Measurements from ENCODE around the gene TMEM131L.
"Not testable (repeated sequence)": the region's sequence is repeated elsewhere in the genome, so short reads cannot be mapped to it uniquely, and the experiment has no call there.

The TMEM131L gene

DNA sequence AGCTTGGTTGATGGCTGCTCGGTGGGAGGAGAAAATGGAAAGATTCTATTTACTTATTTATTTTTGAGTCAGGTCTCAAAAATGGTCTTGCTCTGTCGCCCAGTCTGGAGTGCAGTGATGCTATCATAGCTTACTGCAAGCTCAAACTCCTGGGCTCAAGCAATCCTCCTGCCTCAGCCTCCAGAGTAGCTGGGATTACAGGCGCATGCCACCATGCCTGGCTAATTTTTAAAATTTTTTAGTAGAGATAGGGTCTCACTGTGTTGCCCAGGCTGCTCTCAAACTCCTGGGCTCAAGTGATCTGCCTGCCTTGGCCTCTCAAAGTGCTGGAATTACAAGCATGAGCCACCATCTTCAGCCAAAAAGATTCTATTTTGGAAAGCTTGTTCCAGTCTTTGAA is 82.7 kb downstream of the TMEM131L start:
- DNase-seq: not testable (repeated sequence)

DNA sequence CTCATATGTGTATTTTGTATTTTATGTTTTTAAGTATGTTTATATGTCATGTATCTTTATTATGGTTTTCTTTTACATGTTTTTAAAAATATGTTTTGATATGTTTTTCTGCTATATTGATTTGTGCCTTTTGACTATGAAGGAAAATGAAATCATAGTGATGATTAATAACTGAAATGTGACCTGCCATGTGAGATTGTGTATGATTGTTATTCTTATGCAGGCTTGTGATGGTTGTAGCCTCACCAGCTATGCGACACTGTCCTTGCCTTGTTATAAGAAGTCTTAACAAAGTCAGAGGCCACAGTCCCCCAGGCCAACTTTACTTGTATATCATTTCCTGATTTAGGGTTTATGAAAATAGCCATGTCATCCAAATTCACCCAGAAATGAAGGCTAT is 83.2 kb downstream of the TMEM131L start:
- no peak for DNase-seq

DNA sequence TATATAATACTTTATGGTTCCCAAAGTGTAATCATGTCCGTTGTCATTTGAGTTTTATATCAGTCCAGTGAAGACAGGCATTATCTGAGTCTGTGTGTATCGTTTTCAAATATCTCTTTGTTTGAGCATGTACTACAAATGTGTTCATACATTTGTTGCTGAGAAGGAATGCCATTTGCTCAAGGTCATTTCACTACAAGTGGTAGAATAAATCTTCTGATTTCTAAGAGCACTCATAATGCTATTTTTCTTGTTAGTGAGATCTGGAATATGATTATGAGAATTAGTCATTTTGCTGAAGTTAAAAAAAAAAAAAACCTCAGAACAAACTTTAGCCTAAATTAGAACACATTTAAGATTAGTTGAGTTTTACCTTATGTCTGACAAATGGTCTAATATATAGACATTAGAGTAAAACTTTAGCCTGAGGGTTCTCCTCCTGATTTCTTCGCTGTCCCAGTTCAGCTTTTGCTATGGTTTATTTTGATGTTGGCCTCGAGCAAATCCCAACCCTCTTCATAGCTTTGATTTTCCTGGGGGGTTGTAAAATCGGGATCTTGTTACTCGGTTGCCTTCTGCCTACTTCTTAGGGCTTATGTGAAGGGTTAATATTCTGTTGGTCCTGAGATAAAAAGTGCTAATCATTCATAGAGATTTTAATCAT is 87.1 kb downstream of the TMEM131L start:
- no peak for DNase-seq

DNA sequence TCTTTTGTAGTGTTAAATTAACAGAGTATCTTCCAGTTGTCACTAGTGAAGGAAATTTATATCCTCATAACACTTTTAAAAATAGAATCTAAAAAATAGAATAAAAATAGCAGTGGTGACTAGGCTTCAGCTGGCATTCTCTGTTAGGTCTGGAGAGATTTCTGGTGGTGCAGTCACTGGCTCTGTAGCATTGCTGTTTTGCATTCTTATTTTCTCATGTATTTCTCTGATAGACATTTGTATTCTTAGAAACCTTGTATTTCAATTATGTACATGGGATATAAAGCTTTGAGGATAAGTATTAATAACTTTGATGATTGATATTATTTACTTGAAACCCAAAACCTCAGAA is 87.6 kb downstream of the TMEM131L start:
- no peak for DNase-seq

DNA sequence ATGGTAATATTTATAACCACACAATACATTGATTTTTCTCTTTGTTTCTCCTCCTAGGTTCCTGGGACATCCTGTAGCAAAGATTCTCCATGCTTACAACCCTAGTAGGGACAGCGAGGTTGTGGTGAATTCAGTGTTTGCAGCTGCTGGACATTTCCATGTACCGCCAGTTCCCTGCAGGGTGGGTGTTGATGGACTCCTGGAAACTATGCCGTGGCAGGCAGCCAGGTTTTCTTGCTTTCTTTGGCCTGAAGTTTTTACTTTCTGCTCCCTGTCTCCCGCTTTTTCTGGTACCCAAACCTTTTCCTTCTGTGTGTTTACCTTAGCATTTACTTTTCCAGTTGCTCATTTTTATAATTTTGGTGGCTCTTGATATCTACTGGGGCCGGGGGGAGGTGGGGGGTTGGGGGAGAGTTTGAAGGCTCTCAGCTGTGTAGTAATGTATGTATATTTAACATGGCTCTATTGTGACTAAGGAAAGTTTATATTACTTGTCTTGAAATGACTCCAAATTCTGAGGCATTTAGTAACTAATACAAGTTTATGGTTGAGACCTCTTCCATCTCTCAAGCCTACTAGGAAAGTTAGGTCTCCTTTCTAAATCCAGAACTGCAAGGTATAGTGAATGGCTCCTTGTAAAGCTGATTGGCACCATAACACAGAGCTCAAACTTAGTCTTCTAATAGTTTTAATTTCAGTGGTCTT is 89.7 kb downstream of the TMEM131L start:
- no peak for DNase-seq

DNA sequence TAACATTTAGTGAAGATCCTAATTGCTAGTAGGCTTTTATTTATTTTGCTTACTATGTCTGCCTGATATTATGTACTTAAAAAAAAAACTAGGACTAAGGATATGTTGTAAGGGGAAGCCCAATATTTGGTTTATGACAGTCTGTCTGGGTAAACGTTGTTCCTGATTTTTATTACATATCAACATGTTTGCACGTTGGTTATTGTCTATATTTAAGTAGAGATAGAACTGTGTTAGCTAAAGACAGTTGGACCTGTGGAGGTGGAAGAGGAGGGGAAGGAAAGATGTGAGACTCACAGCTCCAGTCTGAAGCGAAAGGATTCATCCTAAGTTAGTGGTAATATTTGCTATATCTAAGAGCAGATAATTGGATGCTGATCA is 90.3 kb downstream of the TMEM131L start:
- DNase-seq: no peak

DNA sequence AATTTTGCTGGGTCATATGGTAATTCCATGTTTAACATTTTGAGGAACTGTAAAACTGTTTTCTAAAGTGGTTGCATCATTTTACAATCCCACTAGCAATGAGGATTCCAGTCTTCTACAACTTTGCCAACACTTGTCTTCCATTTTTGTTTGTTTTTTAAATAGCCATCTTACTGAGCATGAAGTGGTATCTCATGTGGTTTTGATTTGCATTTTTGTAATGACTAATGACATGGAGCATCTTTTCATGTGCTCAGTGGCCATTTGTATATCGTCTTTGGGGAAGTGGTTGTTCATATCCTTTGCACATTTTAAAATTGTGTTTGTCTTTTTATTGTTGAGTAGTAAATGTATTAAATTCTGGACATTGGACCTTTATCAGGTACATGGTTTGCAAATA is 94.7 kb downstream of the TMEM131L start:
- no peak for DNase-seq

DNA sequence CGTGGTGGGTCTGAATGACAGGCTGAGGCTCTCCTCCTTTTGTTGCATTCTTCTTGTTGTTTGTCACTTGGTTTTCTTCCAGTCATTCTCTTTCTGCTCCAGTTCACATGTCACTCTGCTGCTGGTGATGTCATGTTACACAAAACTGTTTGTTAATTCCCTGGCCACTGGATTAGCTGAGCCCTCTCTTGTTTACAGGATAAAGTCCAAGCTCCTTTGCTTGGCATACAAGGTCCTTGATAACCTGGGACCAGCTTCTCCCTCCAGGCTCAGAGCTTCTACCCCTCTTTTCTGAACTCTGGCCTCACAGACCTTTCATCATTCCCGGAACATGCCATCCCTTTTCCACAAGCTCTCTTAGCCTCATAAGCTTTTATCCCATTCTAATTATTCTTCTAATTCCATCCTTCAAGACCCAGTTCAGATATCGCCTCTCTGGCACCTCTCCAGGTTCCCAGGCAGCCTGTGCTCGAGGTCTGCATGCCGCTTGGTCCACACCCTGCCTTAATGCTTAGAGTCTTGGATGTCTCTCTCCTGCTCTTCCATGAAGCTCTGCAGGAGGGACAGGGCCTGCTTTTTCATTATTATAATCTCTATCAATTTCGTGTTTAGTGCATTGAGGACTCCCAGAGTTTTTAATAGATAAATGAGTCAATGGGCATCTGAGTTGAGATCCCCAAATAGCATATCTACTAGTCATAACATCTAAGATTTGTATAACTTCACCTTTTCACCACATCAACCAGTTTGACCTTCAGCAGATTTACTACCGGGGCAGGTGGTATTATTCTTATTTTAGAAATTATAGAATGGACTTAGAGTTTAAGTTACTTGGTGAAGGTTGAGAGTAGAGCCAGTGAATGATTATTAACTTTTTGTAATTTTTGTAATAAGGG is 98.7 kb downstream of the TMEM131L start:
- no peak for DNase-seq

DNA sequence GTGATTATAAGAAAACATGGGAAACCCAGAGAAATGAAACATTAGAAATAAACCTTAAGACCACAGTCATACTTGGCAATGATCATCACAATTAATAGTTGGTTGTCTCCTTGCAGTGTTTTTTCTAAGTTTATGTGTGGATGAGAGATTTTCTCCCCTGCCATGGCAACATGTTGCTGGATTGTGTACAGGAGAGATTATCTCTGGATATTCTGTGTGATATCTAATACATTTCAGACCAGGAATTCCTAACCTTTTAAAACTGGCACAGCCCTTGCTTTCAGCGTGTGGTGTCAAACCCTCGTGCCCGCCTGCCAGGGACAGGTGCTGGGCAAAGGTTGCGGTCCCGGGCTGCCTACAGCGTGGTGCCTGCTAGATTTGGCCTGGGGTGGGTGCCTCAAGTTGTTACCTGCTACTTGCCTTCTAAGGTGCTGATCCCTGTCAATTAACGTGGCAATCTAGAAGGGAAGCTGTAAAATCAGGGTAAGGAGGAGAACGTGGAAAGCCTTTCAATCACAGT is 100.5 kb downstream of the TMEM131L start:
- DNase-seq: no peak

DNA sequence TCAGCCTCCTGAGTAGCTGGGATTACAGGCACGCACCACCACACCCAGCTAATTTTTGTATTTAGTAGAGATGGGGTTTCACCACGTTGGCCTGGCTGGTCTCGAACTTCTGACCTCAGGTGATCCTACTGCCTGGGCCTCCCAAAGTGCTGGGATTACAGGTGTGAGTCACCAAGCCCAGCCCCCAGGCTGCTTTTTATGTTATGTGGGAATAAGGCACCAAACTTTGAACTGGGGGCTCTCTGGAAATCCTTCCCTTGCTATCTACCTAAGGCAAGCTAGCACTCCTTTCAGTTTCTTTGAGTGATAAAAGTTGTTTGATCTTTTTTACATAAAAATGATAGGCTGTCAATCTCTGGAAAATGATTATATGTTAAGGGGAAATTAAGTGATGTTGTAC is 101.5 kb downstream of the TMEM131L start:
- DNase-seq: not testable (repeated sequence)

DNA sequence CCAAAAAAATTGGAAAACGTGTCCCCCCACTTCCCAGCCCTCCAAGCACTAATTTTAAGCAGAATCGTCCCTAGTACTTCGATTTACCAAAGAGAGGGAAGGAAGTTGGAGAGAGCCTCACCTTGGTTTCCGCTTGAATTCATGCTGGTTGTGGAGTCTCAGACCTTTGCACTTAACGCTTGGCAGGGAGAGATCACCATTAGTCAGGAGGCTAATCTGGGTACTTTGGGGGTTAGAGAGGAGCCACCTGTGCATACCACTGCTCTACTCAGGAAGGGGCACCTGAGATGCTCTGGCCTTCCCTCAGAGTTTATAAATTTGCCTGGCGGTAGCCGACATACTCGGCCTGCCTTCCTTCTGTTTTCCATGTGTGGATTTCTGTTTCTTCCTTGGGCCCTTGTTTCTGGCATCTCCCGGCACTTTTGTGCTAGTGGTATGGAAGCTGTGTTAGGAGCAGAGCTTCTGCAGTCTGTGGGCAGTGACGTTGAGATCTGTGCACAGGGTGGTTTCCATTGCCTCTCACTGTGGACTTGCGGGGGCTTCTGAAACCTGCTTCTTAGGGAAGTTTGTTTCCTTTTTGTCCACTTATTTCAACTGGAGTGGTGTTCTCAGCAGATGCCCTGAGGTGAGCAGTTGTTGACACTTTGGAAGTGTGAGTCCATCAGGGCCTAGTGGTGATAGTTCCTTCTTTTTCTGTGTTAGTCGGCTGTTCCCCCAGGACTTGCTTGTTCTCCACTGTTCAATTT is 104.2 kb downstream of the TMEM131L start:
- no peak for DNase-seq

DNA sequence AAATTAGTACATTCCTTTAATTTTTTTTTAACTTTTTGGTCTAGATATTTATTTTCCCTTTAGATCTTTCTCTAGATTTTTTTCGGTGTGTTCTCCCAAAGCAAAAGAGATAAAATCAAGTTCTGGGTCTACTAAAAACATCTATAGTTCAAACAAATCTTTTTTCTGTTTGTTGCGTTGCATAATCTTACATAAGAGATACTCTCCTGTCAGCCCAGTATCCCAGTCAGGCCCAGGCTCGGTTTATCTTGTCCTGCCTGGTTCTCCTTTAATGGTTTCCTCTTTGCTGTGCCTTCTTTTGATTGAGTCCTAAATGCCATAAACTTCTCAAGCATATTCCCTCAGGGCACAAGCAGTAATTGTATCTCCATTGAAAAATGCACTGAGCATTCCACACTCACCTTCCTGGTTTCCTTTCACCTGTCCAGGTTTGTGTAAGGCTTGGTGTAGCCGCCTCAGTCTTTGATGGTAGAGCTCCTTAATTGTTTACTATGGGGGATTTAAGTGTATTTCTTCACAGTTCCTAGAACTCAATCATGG is 104.9 kb downstream of the TMEM131L start:
- no peak for DNase-seq

DNA sequence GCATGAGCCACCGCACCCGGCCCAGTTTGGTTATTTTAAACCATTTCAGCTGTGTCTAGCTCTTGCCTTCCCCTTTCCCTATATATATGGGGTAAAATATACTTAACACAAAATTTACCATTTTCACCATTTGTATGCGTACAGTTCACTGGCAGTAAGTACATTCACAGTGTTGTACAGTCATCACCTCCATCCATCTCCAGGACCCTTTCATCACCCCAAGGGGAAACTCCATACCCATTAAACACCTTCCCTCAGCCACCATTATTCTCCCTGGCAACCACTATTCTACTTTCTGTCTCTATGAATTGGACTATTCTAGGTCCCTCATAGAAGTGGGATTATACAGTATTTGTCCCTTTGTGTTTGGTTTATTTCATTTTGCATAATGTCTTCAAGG is 106.4 kb downstream of the TMEM131L start:
- DNase-seq: no peak

DNA sequence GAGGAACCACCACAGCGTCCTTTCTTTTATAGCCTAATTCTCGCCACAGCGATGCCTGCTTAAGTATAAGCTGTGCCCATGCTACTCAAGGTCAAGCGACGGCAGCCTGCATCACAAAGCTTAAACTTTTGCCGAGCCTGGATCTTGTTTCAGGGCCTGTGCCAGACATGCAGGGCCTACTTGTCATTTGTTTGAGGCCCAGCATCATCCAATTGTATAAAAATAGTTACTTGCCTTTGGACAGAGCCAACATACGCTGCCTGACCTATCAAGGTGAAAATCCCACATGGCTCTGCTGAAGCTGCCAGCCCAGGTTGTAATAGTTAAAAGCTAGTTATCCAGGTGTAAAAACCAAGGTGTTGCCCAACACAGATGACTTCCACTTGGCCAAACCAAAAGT is 107.1 kb downstream of the TMEM131L start:
- no peak for DNase-seq

DNA sequence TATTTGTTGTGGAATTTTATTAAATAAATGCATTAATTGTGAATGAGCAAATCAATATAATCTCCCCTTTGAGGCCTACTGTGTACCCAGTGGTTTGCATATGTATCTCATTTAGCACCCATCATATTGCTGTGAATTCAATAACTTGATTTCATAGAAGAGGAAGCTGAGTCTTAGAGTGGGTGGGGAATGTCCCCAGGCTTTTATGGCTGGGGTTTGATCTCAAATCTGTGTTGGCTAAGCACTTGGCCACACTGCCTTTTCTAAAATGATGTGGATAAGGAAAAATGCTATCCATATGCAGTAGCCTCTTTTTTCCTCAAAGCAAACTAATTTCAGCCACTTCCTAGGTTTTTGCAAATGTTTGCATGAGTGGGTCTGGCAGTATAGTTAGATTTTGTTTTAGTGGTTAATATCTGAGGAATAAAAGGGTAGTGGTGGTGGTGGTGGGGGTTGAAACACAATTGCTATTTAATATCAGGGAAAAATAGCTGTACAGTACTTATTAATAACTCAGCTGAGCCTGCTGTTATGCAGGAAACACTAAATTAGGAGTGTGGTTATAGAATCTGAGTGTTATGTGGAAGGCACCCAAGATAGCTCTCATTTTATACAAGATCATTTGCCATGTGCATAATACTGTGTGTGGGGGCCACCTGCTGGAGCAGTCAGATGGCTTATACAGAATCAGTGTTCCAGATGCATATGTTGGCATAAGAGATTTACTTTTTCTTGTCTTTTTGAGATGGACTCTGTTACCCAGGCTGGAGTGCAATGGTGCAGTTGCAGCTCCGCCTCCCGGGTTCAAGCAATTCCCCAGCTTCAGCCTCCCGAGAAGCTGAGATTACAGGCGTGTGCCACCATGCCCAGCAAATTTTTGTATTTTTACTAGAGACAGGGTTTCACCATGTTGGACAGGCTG is 108.0 kb downstream of the TMEM131L start:
- peak; percentile 58 for DNase-seq

DNA sequence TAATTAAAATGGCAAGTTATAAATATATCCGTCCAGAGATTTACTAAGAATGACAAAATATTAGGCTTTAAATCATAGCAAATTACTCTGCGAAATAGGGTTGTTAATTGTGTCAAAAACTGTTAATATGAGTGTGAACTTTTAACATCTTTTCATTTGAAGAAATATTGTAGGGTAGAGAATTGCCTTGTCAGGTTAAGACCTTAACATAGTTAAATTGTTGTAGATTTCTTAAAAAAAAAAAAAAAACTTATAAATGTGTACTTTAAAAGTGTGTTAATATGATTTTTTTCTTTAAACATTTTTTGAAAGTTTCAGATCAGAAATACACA is 110.2 kb downstream of the TMEM131L start:
- no peak for DNase-seq

DNA sequence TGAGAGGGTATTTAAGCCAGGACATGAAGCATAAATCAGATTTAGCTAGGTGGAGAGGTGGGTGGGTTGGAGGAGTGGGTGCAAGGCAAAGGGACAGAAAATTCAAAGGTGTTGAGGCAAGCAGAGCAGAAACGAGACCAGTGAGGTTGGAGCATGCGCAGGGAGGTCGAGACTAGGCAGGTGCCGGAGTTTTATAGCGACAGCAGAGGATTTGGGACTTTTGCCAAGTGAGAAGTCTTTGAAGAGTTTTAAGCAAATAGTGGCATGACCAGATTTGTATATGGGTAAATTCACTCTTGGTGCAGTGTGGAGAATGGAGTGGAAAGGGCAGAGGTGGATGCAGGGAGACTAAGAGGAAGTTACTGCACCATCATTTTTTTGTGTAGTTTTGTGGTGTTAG is 110.9 kb downstream of the TMEM131L start:
- no peak for DNase-seq

DNA sequence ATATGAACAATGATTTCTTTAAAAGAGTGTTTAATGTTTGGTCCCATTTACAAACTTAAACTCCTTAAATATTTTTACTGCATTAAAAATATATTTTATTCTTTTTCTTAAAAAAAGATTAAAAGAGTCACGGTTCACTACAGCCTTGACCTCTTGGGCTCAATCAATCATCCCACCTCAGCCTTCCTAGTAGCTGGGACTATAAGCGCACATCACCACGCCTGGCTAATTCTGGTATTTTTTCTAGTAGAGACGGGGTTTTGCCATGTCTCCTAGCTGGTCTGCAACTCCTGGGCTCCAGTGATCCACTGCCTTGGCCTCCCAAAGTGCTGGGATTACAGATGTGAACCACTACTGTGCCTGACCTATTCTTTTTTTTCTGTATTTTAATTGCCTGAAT is 113.2 kb downstream of the TMEM131L start:
- no peak for DNase-seq

DNA sequence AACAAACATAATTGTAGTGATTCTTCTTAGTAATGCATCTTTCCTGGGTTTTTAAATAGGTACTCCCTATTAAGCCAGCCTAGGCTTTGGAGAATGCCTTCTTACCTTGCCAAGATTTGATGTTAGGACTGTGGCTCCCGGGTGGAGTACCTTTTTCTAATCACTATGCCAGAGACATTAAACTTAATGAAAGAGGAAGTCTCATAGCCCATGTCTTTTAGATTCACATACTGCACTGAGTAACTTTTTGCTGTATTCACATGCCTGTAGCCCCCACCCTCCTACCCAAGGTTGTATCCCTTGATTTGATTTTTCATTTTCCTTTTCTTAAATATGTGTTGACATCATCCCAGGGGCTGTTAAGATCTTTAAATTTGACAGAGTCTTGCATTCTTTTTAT is 113.7 kb downstream of the TMEM131L start:
- no peak for DNase-seq

DNA sequence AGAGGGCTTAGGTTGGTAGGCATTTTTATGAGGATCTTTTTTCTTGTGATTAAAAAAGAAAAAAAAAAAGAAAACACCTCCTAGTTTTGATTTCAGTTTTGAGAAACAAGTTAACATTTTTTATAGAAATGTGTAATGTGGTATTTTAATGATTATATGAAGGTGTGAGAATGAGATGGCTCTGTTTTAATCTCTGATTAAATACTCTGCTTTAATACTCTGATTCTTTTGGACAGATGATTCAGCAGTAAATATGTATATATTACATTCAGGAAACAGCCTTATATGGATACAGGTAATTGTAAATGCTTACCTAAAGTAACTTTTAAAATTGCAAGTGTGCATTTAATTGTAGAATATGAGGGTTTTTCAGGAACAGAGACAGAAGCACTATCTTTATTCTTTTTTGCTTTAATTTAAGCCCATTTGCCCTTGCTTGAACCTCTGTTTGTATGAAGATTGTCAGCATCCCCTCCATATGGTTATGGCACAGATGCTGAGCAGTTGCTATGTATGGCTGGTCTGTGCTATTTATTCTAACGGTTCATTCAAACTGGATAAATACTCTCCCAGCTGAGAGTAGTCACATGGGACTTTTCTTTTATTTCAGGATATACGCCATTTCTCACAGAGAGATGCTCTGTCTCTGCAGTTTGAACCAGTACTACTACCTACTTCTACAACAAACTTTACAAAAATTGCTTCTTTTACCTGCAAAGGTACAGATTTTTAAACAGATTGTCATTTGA is 117.0 kb downstream of the TMEM131L start:
- no peak for DNase-seq

DNA sequence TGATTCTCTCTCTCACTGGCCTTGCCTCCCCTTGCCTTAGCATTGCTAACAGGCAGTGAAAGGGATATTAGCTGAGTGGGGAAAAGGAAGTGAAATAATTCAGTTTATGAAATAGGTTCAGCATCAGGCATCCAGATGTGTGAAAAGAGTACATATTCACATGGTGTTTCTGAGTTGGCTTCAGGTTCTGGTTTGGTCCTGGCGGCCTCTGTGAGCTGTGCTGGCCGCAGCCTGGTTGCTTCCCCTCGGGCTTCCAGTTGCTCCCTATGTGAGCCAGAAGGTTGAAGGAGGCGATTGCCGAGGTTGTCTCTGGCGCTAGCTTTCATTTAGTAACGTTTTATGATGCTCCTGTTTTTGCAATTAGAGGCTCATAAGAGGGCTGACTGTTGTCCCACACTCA is 118.9 kb downstream of the TMEM131L start:
- DNase-seq: no peak

Measured in stimulated activated CD8-positive, alpha-beta memory T cell treated with anti-CD3 and anti-CD28 coated beads, Interleukin-4, amount 100 ng/mL, for 48 hours (primary cell).